ENCODE measurements around the gene SLC35F3.

DNA sequence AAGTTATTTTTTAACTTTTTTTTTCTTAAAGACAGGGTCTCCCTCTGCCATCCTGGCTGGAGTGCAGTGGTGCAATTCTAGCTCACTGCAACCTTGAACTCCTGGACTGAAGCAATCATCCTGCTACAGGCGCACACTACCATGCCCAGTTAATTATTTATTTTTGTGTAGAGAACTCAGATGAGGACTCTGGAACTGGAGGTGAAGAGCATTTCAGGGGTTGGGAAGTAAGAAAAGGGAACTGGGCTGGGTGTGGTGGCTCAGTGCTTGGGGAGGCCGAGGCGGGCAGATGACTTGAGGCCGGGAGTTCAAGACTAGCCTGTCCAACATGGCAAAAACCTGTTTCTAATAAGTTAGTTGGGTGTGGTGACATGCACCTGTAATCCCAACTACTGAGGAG is 28.9 kb downstream of the SLC35F3 start:
- TF ChIP-seq CTCF (IDR thresholded peaks at IDR 0.05) (no peak), POLR2A (IDR thresholded peaks at IDR 0.05) (no peak), EP300 (IDR thresholded peaks at IDR 0.05) (no peak)

Measured in ovary (tissue), 3 donors.